ENCODE measurements around the gene PRKAG3. TPM values are rescaled to one million over a fixed set of nuclear protein-coding genes. Genes with fewer than 3 reads are reported as not detected.

The PRKAG3 gene
- total RNA-seq, 1 donor from 2014 or later: not detected

DNA sequence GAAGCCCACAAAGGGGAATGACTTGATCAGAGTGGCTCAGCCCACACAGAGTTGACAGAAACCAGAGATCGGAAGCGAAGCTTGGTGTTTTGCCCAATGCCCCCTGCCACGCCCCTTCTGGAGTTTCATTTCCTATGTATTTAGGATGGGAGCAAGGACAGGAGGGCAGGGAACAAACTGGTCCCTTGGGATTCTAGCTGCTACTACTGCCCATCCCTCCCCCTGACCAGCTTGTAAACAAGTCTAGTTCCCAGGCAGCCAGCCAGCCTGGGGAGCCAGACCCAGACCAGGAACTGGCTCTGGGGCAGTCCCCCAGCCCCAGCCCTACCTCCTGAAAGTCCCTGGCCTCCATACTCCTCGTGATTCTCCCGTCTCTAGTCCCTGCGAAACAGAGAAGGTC, 36.3 kb upstream of the PRKAG3 start:
- no peak for DNase-seq (ENCODE audit: low read depth)

DNA sequence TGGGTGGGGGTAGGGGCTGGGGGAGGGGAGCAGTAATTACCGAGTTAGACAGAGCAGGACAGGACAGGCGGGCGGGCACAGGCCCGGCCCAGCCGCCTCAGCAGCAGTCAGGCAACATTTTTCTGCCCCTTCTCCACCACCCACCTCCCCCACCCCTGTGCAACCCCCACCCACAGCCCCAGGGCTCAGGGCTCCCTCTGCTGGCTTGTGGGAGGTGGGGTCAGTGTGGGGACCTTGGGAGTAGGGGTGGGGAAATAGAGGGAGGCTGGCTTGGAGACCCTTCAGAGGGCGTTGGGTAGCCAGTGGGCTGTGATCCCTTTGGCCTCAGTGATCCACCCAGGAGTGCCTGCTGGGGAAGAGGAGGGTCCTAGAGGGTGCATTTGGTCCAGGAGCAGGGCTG, 34.4 kb upstream of the PRKAG3 start:
- Histone ChIP-seq H3K36me3 (ENCODE audit: control insufficient read depth, insufficient read depth, low read length) (no peaks in the 10 kb centered on the region), H3K4me3 (ENCODE audit: low read depth, low read length) (no peak overlapping the region), H3K27me3 (ENCODE audit: control insufficient read depth, insufficient read depth, low read length) (peaks cover 22% of the 10 kb centered on the region)
- no peak for FAIRE-seq
- TF ChIP-seq, protein P1, sequence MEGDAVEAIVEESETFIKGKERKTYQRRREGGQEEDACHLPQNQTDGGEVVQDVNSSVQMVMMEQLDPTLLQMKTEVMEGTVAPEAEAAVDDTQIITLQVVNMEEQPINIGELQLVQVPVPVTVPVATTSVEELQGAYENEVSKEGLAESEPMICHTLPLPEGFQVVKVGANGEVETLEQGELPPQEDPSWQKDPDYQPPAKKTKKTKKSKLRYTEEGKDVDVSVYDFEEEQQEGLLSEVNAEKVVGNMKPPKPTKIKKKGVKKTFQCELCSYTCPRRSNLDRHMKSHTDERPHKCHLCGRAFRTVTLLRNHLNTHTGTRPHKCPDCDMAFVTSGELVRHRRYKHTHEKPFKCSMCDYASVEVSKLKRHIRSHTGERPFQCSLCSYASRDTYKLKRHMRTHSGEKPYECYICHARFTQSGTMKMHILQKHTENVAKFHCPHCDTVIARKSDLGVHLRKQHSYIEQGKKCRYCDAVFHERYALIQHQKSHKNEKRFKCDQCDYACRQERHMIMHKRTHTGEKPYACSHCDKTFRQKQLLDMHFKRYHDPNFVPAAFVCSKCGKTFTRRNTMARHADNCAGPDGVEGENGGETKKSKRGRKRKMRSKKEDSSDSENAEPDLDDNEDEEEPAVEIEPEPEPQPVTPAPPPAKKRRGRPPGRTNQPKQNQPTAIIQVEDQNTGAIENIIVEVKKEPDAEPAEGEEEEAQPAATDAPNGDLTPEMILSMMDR (IDR thresholded peaks at IDR 0.05; ENCODE audit: insufficient read depth, low read length, severe bottlenecking): no peak
- no peak for DNase-seq (ENCODE audit: low read depth)

More for the DNA sequence above, 36.3 kb upstream of the PRKAG3 start:
- H3K4me3 ChIP-seq (ENCODE audit: low read depth, low read length): no peak overlapping the region
- TF ChIP-seq, protein P1 (IDR thresholded peaks at IDR 0.05; ENCODE audit: insufficient read depth, low read length, severe bottlenecking): no peak
- H3K27me3 ChIP-seq (ENCODE audit: control insufficient read depth, insufficient read depth, low read length): peaks cover 18% of the 10 kb centered on the region
- no peaks in the 10 kb centered on the region for H3K36me3 ChIP-seq (ENCODE audit: control insufficient read depth, insufficient read depth, low read length)
- no peak for FAIRE-seq

DNA sequence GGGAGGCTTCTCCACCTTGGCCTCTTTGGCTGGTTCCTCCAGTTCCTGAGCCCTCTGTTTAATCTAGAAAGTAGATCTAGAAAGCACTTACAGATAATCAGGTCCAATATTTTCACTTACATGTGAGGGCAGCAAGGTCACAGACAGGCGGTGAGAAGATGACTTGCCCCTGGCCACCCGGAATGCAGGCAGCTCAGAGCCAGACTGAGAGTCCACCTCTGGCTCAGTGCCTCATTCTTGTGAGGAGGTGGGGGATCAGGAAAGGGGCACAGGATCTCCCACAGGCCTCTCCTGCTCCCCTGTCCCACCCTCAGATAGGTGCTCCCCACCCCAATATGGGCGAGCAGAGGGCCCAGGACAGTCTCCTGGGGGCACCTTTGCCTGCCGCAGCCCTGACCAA, 33.8 kb upstream of the PRKAG3 start:
- no peak for FAIRE-seq
- H3K27me3 ChIP-seq (ENCODE audit: control insufficient read depth, insufficient read depth, low read length): peaks cover 28% of the 10 kb centered on the region
- TF ChIP-seq, protein P1 (IDR thresholded peaks at IDR 0.05; ENCODE audit: insufficient read depth, low read length, severe bottlenecking): no peak

DNA sequence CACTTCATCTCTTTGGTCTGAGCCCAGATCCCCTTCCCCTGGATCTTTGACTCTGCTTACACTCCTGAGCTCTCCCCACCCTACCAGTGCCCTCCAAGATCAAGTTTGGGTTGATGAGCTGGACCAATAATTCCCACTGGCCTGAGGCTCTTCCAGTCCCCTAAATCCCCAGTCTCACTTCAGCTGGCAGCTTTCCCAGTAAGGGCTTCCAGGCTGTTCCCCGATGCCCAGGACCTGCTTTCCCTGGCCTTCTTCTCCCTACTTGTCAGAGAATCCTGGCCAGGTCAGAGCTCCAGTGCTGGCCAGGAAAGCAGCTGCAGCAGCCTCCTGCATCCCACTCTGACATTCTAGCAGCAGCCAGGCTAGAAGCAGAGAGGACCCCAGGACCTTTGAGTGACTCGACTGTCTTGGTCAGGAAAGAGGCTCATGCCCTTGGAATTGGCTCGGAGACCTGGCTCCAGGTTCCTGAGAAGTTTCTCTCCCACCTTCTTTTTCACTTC, 31.5 kb upstream of the PRKAG3 start:
- FAIRE-seq (no peak), DNase-seq (ENCODE audit: low read depth) (no peak)
- Histone ChIP-seq H3K27me3 (ENCODE audit: control insufficient read depth, insufficient read depth, low read length) (peaks cover 45% of the 10 kb centered on the region), H3K36me3 (ENCODE audit: control insufficient read depth, insufficient read depth, low read length) (no peaks in the 10 kb centered on the region), H3K4me3 (ENCODE audit: low read depth, low read length) (no peak overlapping the region)
- TF ChIP-seq, protein P1 (IDR thresholded peaks at IDR 0.05; ENCODE audit: insufficient read depth, low read length, severe bottlenecking): no peak

More for the DNA sequence above, 33.8 kb upstream of the PRKAG3 start:
- no peak for DNase-seq (ENCODE audit: low read depth)
- Histone ChIP-seq H3K4me3 (ENCODE audit: low read depth, low read length) (no peak overlapping the region), H3K36me3 (ENCODE audit: control insufficient read depth, insufficient read depth, low read length) (no peaks in the 10 kb centered on the region)

DNA sequence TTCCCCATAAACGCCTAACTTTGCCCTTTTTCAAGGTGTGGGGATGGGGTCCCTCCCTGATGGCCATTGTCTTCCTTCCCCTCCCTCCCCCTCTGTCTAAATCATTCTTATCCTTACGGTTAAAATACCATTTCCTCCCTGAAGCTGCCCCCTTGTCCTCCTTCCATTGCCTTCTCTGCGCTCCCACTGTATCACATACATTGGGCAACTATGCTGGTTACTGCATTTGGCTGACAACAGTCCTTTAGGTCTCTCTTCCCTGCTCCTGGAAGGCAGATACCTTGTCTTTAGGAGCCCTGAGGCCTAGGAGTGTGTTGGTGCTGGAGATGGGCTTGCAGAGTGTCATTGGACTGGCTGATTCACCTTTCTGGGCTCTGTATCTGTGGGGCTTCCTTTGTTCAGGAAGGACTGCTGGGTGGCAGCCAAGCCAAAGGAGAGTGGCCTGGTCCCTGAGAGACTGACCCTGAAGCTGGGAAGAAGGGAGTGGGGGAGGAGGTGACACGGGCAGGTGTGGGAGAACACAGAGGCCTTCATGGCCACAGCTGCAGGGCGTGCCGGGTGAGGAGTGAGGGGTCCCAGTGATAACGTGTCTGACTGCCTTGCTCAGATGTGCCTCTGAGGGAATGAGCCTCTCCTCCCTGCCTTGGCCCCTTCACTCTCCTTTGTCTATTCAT, 30.2 kb upstream of the PRKAG3 start:
- TF ChIP-seq, protein P1 (IDR thresholded peaks at IDR 0.05; ENCODE audit: insufficient read depth, low read length, severe bottlenecking): no peak
- H3K36me3 ChIP-seq (ENCODE audit: control insufficient read depth, insufficient read depth, low read length): no peaks in the 10 kb centered on the region
- H3K4me3 ChIP-seq (ENCODE audit: low read depth, low read length): no peak overlapping the region
- FAIRE-seq (peak; percentile 32), DNase-seq (ENCODE audit: low read depth) (no peak)
- H3K27me3 ChIP-seq (ENCODE audit: control insufficient read depth, insufficient read depth, low read length): peaks cover 48% of the 10 kb centered on the region
